Omental fat pad (tissue), 4 donors: ENCODE results near the gene CALHM1. TPM values are rescaled to one million over a fixed set of nuclear protein-coding genes. Genes with fewer than 3 reads are reported as not detected.

Experiments used
- ATAC-seq: fragments of 150-250 bp; one replicate; pipeline ENCODE4 v1.9.1; 2016; ENCODE audit warnings: mild to moderate bottlenecking, moderate library complexity; ENCODE audit not compliant: low FRiP score
- DNase-seq: peaks from one replicate; pipeline ENCODE4 v3.0.0-alpha.2; 2019; ENCODE audit warnings: low spot score
- total RNA-seq, 4 donors: library from RNA; depleted of rRNA; stranded (reverse); fragments of >200 nt; gene quantifications; one replicate each; pipeline ENCODE4 v1.1.0, GENCODE V29; 2016
- TF ChIP-seq, protein P1 (sequence below), 3 donors: fragments of 450-650 bp; IDR thresholded peaks; one replicate each; pipeline ENCODE4 v1.5.1; 2016 to 2017; ENCODE audit warnings: antibody characterized with exemption in 3 of 3, mild to moderate bottlenecking in 3 of 3, moderate library complexity in 2 of 3

The CALHM1 gene
- total RNA-seq, 4 donors from 2014 or later: not detected

DNA sequence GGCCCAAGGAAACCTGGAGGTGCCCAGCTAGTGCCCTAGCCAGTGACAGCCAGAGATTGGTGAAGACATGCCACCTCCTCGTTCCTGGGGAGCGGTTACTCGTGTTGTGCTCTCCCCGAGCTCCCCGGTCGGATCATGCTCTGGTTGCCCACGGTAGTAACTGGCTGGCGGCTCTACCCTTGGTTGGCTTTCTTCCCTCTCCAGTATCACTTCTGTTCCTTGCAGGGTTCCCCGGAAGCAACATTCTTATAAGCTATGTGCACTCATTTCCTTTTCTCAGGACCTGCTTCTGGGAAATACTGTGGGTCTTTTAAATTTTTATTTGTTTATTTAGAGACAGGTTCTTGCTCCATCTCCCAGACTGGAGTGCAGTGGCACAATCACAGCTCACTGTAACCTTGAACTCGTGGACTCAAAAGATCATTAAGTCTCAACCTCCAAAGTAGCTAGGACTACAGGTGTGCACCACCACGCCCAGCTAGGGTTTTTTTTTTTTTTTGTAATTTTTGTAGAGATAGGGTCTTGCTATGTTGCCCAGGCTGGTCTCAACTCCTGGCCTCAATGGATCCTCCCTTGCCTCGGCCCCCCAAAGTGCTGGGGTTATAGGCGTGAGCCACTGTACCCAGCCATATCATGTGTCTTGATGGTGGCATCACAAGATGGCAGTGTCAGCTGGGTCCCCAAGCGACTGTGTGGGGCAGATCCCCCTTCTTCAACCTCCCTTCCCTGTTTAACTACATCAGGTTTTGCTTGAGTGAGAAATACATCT is 6.9 kb upstream of the CALHM1 start:
- DNase-seq: no peak
- no peak for ATAC-seq
- TF ChIP-seq, protein P1, sequence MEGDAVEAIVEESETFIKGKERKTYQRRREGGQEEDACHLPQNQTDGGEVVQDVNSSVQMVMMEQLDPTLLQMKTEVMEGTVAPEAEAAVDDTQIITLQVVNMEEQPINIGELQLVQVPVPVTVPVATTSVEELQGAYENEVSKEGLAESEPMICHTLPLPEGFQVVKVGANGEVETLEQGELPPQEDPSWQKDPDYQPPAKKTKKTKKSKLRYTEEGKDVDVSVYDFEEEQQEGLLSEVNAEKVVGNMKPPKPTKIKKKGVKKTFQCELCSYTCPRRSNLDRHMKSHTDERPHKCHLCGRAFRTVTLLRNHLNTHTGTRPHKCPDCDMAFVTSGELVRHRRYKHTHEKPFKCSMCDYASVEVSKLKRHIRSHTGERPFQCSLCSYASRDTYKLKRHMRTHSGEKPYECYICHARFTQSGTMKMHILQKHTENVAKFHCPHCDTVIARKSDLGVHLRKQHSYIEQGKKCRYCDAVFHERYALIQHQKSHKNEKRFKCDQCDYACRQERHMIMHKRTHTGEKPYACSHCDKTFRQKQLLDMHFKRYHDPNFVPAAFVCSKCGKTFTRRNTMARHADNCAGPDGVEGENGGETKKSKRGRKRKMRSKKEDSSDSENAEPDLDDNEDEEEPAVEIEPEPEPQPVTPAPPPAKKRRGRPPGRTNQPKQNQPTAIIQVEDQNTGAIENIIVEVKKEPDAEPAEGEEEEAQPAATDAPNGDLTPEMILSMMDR (IDR thresholded peaks at IDR 0.05): no peak

DNA sequence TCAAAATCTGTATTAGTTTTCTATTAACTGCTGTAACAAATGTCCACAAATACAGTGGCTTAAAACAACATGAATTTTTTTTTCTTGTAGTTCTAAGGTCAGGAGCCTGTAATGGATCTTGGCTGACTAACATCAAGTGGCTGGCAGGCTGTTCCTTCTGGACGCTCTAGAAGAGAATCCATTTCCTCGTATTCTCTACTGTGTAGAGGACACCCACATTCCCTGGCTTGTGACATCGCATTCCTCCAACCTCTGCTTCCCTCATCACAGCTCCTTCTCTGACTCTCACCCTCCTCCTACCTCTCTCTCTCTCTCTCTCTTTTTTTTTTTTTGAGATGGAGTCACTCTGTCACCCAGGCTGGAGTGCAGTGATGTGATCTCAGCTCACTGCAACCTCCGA is 4.8 kb upstream of the CALHM1 start:
- TF ChIP-seq, protein P1 (IDR thresholded peaks at IDR 0.05): no peak
- DNase-seq: no peak
- ATAC-seq: no peak

DNA sequence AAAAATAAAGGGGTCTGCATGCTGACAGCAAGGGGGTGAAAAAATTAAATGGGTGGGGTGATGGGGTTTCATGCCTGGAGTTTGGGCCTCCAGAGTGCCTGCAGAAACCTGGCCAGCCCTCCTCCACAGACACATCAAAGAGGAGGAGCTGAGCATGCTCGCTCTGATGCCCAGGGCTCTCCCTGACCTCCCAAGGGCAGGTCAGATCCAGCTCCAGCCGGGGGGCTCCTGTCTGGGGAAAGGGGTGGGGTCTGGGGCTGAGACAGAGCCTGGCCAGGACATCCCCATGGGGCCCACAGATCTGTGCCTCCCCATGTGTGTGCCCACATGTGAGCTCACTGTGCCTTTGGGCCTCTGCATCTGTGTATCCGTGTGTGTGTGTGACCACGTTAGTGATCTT is 915 bp upstream of the CALHM1 start:
- ATAC-seq: no peak
- no peak for DNase-seq
- TF ChIP-seq, protein P1 (IDR thresholded peaks at IDR 0.05): no peak

DNA sequence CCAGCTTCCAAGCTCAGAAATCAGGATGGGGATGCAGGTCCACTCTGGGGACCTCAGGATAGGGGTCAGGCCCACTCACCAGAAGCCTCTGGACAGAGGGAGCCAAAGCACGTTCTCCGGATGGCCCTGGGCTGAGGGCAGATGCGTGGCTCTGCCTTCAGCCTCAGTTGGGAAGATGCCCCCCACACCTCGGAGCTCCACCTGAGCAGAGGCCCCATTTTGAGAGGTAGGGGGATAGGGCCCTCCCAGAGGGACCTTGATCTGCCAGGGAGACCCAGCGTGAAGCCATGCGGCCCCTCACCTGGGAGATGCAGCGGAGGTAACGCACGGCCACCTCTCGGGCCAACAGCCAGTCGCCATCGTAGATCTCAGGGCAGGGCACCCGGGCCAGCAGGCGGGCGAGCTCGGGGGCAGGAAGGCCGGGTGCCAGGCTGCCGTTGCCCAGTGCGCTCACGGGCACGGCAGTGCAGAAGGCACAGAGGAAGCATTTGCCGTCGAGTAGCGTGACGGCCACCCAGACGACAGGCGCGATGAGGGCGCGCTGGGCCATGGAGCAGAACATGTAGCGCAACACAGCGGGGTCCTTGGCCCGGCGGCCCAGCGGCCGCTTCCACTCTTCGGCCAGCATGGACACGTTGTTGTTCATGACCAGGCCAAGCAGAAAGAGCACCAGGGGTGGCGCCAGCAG is 660 bp downstream of the CALHM1 start:
- no peak for ATAC-seq
- no peak for DNase-seq
- TF ChIP-seq, protein P1 (IDR thresholded peaks at IDR 0.05): no peak

DNA sequence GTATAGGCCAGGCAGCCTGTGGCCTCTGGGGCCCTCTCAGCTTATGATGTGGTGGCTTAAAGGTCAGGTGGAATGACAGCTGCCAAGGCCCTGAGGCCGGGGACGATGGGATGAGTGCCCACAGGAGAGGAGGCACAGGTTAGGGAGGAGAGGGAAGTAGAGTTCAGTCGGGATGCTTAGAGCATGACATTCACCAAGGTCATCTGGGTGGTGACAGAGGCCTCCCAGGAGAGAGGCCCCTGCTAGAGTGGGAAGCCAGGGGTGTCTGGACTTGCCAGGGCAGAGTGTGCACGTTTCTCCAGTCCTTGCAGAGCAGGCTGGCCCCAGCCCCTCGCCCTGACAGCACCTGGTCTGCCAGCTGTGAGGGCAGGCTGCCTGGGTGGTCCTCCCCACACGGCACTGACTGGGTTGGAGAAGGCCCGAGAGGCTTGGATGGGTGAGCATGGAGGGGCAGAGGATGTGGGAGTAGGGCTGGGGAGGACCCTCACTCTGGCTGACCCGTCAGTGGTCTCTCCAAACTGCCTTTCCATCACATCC is 1.5 kb downstream of the CALHM1 start:
- TF ChIP-seq, protein P1 (IDR thresholded peaks at IDR 0.05): no peak
- ATAC-seq (no peak), DNase-seq (no peak)

DNA sequence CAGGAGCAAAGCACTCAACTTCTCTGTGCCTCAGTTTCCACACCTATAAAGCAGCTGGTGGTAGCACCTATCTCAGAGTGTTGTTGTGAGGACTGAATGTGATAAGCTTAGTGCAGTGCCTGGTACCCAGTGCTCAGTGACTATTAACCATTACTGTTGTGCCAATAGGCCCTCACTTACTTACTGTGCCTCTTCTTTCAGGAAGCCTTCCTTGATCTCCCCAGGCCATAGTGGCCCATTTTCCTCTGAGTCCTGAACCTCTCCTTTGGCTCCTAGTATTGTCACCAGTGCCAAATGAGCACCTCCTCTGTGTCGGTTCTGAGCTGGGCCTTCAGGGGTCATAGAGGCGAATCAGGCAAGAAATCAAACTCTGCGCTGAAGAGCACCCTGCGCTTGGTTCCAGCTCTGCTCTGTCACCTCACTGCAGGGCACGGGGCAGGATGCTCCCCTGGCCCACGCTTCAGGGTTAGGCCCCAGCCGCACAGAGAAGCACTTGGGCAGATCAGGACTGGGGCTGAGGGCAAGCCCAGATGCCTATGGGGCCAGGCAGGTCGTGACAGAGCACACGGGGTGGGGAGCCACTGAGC is 2.5 kb downstream of the CALHM1 start:
- DNase-seq: no peak
- ATAC-seq: no peak
- TF ChIP-seq, protein P1 (IDR thresholded peaks at IDR 0.05): no peak
